ENCODE measurements around the gene AARSD1.
"Not testable (repeated sequence)": the region's sequence is repeated elsewhere in the genome, so short reads cannot be mapped to it uniquely, and the experiment has no call there.

The AARSD1 gene

DNA sequence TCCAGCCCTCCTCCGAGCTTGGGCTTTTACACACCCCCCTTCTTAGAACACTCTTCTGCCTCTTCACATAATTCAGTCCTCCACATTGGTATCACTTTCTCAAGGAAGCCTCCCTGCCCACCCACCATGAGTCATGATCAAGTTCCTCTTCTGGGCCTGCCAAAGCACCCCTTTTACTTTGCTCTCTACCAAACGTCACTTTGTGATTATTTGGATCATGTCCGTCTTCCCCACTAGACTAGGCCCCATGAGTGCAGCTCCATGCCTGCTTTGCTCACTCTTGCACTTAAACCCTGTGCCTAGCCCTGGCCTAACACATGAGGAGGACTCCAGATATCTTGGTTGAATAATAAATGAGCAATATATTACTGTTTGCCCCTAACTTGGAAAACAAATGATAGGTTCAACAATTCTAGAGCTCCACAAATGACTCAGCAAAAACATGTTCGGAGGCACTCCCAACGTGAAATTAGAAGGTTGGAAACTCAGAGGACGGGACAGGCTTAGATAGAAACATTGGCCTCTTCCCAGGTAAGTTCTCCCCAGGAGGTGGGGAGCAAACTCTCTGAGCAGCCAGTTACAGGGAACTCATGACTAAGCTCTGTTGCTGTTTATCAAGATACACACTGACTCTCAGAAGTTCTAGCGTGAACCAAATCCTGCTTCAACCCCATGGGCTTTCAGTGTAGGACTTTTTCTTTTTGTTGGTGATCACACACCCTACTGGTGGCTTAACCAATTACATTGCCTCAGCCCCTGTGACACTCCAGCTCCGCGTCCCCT lies 35.3 kb downstream of the AARSD1 start:
- Histone ChIP-seq H3F3A (ENCODE audit: insufficient read depth, low read length) (peaks cover 5% of the 10 kb centered on the region; the same call in 1 of the 2 replicates), H3K4me3 (ENCODE audit: low read length) (no peak overlapping the region), H2AFZ (ENCODE audit: low read length) (peak overlapping the region; percentile 37; the same call in 1 of the 2 replicates), H3K4me1 (ENCODE audit: low read length) (peaks cover 14% of the 10 kb centered on the region), H3K27me3 (replicated peaks; ENCODE audit: insufficient read depth, low read length) (no peaks in the 10 kb centered on the region), H3K9me2 (replicated peaks; ENCODE audit: insufficient read depth, low read length) (no peaks in the 10 kb centered on the region), H3K4me2 (ENCODE audit: low read depth, low read length) (no peak overlapping the region), H3K9me3 (replicated peaks; ENCODE audit: insufficient read depth, low read length) (no peaks in the 10 kb centered on the region), H4K20me1 (ENCODE audit: insufficient read depth, low read length) (no peaks in the 10 kb centered on the region), H3K27ac (ENCODE audit: low read length) (no peak overlapping the region), H3K79me2 (ENCODE audit: low read length) (no peaks in the 10 kb centered on the region), H3K36me3 (replicated peaks; ENCODE audit: insufficient read depth, low read length) (no peaks in the 10 kb centered on the region), H3K9ac (ENCODE audit: low read length) (no peak overlapping the region)
- TF ChIP-seq, protein P1, sequence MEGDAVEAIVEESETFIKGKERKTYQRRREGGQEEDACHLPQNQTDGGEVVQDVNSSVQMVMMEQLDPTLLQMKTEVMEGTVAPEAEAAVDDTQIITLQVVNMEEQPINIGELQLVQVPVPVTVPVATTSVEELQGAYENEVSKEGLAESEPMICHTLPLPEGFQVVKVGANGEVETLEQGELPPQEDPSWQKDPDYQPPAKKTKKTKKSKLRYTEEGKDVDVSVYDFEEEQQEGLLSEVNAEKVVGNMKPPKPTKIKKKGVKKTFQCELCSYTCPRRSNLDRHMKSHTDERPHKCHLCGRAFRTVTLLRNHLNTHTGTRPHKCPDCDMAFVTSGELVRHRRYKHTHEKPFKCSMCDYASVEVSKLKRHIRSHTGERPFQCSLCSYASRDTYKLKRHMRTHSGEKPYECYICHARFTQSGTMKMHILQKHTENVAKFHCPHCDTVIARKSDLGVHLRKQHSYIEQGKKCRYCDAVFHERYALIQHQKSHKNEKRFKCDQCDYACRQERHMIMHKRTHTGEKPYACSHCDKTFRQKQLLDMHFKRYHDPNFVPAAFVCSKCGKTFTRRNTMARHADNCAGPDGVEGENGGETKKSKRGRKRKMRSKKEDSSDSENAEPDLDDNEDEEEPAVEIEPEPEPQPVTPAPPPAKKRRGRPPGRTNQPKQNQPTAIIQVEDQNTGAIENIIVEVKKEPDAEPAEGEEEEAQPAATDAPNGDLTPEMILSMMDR (IDR thresholded peaks at IDR 0.05; ENCODE audit: low read length) = peak; percentile 65
- TF ChIP-seq EZH2phosphoT487 (IDR thresholded peaks at IDR 0.05; ENCODE audit: low read length) = no peak
- DNase-seq = peak; percentile 75

DNA sequence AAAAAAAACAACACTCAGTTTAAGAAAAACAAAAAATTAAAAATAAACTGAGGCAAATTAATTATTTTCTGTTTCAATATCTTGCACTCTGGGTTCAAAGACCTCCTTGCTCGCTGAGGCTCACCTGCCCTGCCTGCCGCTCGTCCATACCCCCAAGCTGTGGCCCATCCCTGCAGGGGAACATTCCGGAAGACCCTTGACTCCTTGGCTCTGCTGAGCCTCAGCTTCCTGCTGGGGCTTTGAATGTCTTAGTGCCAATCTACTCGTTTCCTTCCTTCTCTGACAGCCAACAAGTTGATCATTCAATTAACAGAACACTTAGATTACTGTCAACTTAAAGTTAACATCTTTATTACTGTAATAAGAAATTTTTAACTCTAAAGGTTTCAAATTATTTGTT lies 39.4 kb downstream of the AARSD1 start:
- no peak overlapping the region for H3K27ac ChIP-seq (ENCODE audit: low read length)
- H3K4me2 ChIP-seq (ENCODE audit: low read depth, low read length) = no peak overlapping the region
- no peaks in the 10 kb centered on the region for H3K36me3 ChIP-seq (replicated peaks; ENCODE audit: insufficient read depth, low read length)
- H3K27me3 ChIP-seq (replicated peaks; ENCODE audit: insufficient read depth, low read length) = no peaks in the 10 kb centered on the region
- H3F3A ChIP-seq (ENCODE audit: insufficient read depth, low read length) = peaks cover 6% of the 10 kb centered on the region; the same call in 1 of the 2 replicates
- H3K9me3 ChIP-seq (replicated peaks; ENCODE audit: insufficient read depth, low read length) = no peaks in the 10 kb centered on the region
- no peak for TF ChIP-seq EZH2 (optimal IDR thresholded peaks at IDR 0.05; ENCODE audit: low read depth, low read length)
- no peak for TF ChIP-seq EZH2phosphoT487 (IDR thresholded peaks at IDR 0.05; ENCODE audit: low read length)
- TF ChIP-seq, protein P1 (IDR thresholded peaks at IDR 0.05; ENCODE audit: low read length) = no peak
- no peaks in the 10 kb centered on the region for H4K20me1 ChIP-seq (ENCODE audit: insufficient read depth, low read length)
- no peak overlapping the region for H3K9ac ChIP-seq (ENCODE audit: low read length)
- H3K4me1 ChIP-seq (ENCODE audit: low read length) = peaks cover 24% of the 10 kb centered on the region
- H3K4me3 ChIP-seq (ENCODE audit: low read length) = no peak overlapping the region
- H2AFZ ChIP-seq (ENCODE audit: low read length) = no peak overlapping the region
- no peaks in the 10 kb centered on the region for H3K79me2 ChIP-seq (ENCODE audit: low read length)
- no peaks in the 10 kb centered on the region for H3K9me2 ChIP-seq (replicated peaks; ENCODE audit: insufficient read depth, low read length)
- DNase-seq = no peak

DNA sequence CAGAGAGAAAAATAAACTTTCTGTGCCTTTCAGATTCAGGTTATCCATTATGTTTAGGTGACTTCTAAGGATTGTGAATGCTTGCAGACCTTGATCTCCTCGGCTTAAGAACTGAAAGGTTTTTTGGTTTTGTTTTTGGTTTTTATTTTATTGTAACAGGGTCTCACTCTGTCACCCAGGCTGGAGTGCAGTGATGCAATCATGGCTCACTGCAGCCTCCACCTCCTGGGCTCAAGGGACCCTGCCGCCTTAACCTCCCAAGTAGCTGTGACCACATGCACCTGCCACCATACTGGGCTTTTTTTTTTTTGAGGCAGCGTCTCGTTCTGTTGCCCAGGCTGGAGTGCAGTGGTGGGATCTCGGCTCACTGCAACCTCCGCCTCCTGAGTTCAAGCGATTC lies 40.8 kb downstream of the AARSD1 start:
- H3K27ac ChIP-seq (ENCODE audit: low read length); H3K9me2 ChIP-seq (replicated peaks; ENCODE audit: insufficient read depth, low read length); DNase-seq; H3K9me3 ChIP-seq (replicated peaks; ENCODE audit: insufficient read depth, low read length); H3K79me2 ChIP-seq (ENCODE audit: low read length); H3K9ac ChIP-seq (ENCODE audit: low read length); H2AFZ ChIP-seq (ENCODE audit: low read length); H3K4me2 ChIP-seq (ENCODE audit: low read depth, low read length); H4K20me1 ChIP-seq (ENCODE audit: insufficient read depth, low read length); H3K4me3 ChIP-seq (ENCODE audit: low read length); H3K27me3 ChIP-seq (replicated peaks; ENCODE audit: insufficient read depth, low read length); H3K36me3 ChIP-seq (replicated peaks; ENCODE audit: insufficient read depth, low read length): not testable (repeated sequence)
- H3K4me1 ChIP-seq (ENCODE audit: low read length) = peaks cover 25% of the 10 kb centered on the region
- H3F3A ChIP-seq (ENCODE audit: insufficient read depth, low read length) = peaks cover 18% of the 10 kb centered on the region

- Histone ChIP-seq H3K27ac (ENCODE audit: low read length) (no peak overlapping the region), H2AFZ (ENCODE audit: low read length) (no peak overlapping the region), H3K4me3 (ENCODE audit: low read length) (no peak overlapping the region), H3K27me3 (replicated peaks; ENCODE audit: insufficient read depth, low read length) (no peaks in the 10 kb centered on the region), H3K9me3 (replicated peaks; ENCODE audit: insufficient read depth, low read length) (no peaks in the 10 kb centered on the region), H3K79me2 (ENCODE audit: low read length) (no peaks in the 10 kb centered on the region), H3K36me3 (replicated peaks; ENCODE audit: insufficient read depth, low read length) (no peaks in the 10 kb centered on the region), H3K9ac (ENCODE audit: low read length) (no peak overlapping the region), H3K4me2 (ENCODE audit: low read depth, low read length) (no peak overlapping the region), H4K20me1 (ENCODE audit: insufficient read depth, low read length) (no peaks in the 10 kb centered on the region), H3K4me1 (ENCODE audit: low read length) (peaks cover 24% of the 10 kb centered on the region), H3F3A (ENCODE audit: insufficient read depth, low read length) (peaks cover 19% of the 10 kb centered on the region), H3K9me2 (replicated peaks; ENCODE audit: insufficient read depth, low read length) (no peaks in the 10 kb centered on the region)
- no peak for DNase-seq
- TF ChIP-seq, protein P1 (IDR thresholded peaks at IDR 0.05; ENCODE audit: low read length) = no peak
- no peak for TF ChIP-seq EZH2 (optimal IDR thresholded peaks at IDR 0.05; ENCODE audit: low read depth, low read length)
- no peak for TF ChIP-seq EZH2phosphoT487 (IDR thresholded peaks at IDR 0.05; ENCODE audit: low read length)
These were observed 42.0 kb downstream of the AARSD1 start for GRCh38 chr17:42922294-42922693.
